ENCODE measurements around the gene CKAP4.

DNA sequence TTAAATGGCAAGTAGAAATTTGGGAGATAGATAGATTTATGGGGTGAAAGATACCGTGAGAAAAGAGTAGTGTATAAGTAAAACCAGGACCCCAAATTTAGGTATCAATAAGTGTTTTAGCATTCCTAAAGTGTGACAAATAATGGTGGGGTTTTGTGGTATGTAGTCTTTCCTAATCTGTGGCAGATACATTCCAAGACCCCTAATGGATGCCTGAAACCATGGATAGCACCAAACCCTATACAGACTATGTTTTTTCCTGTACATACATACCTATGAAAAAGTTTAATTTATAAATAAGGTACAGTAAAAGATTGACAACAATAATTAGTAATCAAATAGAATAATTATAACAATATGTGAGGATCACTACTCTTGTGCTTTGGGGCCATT lies 40.3 kb upstream of the CKAP4 start:
- TF ChIP-seq, protein P1, sequence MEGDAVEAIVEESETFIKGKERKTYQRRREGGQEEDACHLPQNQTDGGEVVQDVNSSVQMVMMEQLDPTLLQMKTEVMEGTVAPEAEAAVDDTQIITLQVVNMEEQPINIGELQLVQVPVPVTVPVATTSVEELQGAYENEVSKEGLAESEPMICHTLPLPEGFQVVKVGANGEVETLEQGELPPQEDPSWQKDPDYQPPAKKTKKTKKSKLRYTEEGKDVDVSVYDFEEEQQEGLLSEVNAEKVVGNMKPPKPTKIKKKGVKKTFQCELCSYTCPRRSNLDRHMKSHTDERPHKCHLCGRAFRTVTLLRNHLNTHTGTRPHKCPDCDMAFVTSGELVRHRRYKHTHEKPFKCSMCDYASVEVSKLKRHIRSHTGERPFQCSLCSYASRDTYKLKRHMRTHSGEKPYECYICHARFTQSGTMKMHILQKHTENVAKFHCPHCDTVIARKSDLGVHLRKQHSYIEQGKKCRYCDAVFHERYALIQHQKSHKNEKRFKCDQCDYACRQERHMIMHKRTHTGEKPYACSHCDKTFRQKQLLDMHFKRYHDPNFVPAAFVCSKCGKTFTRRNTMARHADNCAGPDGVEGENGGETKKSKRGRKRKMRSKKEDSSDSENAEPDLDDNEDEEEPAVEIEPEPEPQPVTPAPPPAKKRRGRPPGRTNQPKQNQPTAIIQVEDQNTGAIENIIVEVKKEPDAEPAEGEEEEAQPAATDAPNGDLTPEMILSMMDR (IDR thresholded peaks at IDR 0.05; ENCODE audit: low read depth, low read length, missing input control): no peak
- TF ChIP-seq, protein P2, sequence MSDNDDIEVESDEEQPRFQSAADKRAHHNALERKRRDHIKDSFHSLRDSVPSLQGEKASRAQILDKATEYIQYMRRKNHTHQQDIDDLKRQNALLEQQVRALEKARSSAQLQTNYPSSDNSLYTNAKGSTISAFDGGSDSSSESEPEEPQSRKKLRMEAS (IDR thresholded peaks at IDR 0.05): no peak
- TF ChIP-seq, protein P3, sequence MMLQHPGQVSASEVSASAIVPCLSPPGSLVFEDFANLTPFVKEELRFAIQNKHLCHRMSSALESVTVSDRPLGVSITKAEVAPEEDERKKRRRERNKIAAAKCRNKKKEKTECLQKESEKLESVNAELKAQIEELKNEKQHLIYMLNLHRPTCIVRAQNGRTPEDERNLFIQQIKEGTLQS (IDR thresholded peaks at IDR 0.05): no peak
- no peak for TF ChIP-seq RXRA (IDR thresholded peaks at IDR 0.05)
- TF ChIP-seq YY1 (IDR thresholded peaks at IDR 0.05): no peak
- TF ChIP-seq EGR1 (IDR thresholded peaks at IDR 0.05; ENCODE audit: low read depth in 2 of 2): no peak
- TF ChIP-seq TAF1 (conservative IDR thresholded peaks at IDR 0.05): no peak
- TF ChIP-seq, protein P4, sequence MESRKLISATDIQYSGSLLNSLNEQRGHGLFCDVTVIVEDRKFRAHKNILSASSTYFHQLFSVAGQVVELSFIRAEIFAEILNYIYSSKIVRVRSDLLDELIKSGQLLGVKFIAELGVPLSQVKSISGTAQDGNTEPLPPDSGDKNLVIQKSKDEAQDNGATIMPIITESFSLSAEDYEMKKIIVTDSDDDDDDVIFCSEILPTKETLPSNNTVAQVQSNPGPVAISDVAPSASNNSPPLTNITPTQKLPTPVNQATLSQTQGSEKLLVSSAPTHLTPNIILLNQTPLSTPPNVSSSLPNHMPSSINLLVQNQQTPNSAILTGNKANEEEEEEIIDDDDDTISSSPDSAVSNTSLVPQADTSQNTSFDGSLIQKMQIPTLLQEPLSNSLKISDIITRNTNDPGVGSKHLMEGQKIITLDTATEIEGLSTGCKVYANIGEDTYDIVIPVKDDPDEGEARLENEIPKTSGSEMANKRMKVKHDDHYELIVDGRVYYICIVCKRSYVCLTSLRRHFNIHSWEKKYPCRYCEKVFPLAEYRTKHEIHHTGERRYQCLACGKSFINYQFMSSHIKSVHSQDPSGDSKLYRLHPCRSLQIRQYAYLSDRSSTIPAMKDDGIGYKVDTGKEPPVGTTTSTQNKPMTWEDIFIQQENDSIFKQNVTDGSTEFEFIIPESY (IDR thresholded peaks at IDR 0.05): no peak
